ENCODE results near the gene PLEKHD1.

GRCh38 chr14:69522026-69522425 is 37.5 kb downstream of the PLEKHD1 start:
- TF ChIP-seq POLR2A (IDR thresholded peaks at IDR 0.05): no peak
- TF ChIP-seq POLR2AphosphoS5 (IDR thresholded peaks at IDR 0.05): no peak

Measured in upper lobe of left lung (tissue), 4 donors.